Panc1 (cell line): ENCODE measurements around the gene FUCA2.

ENCODE experiments used
- SIN3A ChIP-seq: IDR thresholded peaks from 2 replicates; pipeline ENCODE4 v1.6.1; 2012; ENCODE audit warnings: low read depth, mild to moderate bottlenecking, low read length, moderate library complexity, borderline replicate concordance; ENCODE audit not compliant: insufficient read depth
- TF ChIP-seq, protein P1 (sequence below): fragments of 450-650 bp; IDR thresholded peaks from 2 replicates; pipeline ENCODE4 v1.5.1; 2017; ENCODE audit warnings: mild to moderate bottlenecking
- TF ChIP-seq, protein P2 (sequence below), 2 experiments: IDR thresholded peaks; 2 replicates each; pipeline ENCODE4 v1.6.1; 2011 to 2012; ENCODE audit warnings: low read depth in 2 of 2, control low read depth in 1 of 2, low read length in 1 of 2, mild to moderate bottlenecking in 1 of 2, moderate library complexity in 1 of 2; ENCODE audit not compliant: insufficient read depth in 1 of 2

DNA sequence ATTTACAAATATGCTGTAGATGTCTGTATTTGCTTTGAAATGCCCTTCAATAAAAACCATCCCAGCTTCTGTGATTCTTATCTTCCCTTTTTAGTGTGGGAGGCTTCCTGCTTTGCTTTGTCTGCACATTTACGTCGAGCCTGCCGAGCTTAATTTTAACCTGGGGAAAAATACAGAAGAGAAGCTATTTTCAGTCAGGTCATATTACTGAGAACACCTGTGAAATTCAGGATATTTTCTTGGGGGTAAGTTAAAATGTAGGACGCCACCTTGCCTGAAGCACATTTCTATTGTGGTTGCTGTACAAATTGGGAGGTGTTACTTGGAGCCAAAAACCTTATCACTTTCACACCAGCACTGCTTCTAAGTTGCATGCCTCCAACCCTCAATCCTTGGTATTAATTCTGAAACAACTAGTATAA, 43.6 kb upstream of the FUCA2 start:
- TF ChIP-seq, protein P1, sequence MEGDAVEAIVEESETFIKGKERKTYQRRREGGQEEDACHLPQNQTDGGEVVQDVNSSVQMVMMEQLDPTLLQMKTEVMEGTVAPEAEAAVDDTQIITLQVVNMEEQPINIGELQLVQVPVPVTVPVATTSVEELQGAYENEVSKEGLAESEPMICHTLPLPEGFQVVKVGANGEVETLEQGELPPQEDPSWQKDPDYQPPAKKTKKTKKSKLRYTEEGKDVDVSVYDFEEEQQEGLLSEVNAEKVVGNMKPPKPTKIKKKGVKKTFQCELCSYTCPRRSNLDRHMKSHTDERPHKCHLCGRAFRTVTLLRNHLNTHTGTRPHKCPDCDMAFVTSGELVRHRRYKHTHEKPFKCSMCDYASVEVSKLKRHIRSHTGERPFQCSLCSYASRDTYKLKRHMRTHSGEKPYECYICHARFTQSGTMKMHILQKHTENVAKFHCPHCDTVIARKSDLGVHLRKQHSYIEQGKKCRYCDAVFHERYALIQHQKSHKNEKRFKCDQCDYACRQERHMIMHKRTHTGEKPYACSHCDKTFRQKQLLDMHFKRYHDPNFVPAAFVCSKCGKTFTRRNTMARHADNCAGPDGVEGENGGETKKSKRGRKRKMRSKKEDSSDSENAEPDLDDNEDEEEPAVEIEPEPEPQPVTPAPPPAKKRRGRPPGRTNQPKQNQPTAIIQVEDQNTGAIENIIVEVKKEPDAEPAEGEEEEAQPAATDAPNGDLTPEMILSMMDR: no peak
- TF ChIP-seq SIN3A: no peak
- TF ChIP-seq, protein P2, sequence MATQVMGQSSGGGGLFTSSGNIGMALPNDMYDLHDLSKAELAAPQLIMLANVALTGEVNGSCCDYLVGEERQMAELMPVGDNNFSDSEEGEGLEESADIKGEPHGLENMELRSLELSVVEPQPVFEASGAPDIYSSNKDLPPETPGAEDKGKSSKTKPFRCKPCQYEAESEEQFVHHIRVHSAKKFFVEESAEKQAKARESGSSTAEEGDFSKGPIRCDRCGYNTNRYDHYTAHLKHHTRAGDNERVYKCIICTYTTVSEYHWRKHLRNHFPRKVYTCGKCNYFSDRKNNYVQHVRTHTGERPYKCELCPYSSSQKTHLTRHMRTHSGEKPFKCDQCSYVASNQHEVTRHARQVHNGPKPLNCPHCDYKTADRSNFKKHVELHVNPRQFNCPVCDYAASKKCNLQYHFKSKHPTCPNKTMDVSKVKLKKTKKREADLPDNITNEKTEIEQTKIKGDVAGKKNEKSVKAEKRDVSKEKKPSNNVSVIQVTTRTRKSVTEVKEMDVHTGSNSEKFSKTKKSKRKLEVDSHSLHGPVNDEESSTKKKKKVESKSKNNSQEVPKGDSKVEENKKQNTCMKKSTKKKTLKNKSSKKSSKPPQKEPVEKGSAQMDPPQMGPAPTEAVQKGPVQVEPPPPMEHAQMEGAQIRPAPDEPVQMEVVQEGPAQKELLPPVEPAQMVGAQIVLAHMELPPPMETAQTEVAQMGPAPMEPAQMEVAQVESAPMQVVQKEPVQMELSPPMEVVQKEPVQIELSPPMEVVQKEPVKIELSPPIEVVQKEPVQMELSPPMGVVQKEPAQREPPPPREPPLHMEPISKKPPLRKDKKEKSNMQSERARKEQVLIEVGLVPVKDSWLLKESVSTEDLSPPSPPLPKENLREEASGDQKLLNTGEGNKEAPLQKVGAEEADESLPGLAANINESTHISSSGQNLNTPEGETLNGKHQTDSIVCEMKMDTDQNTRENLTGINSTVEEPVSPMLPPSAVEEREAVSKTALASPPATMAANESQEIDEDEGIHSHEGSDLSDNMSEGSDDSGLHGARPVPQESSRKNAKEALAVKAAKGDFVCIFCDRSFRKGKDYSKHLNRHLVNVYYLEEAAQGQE (IDR thresholded peaks at IDR 0.05; ENCODE audit: insufficient read depth in 1 of 2, low read depth in 2 of 2, low read length in 1 of 2): no peak
